ENCODE data around the gene CLIP2.

- TF ChIP-seq TAF1 (IDR thresholded peaks at IDR 0.05; ENCODE audit: low read depth) (no peak), CTCF (IDR thresholded peaks at IDR 0.05; ENCODE audit: poor library complexity, severe bottlenecking) (no peak), POLR2AphosphoS5 (IDR thresholded peaks at IDR 0.05) (no peak), EP300 (conservative IDR thresholded peaks at IDR 0.05; ENCODE audit: poor library complexity, severe bottlenecking) (no peak), MXI1 (conservative IDR thresholded peaks at IDR 0.05; ENCODE audit: poor library complexity, severe bottlenecking) (no peak), REST (IDR thresholded peaks at IDR 0.05; ENCODE audit: borderline replicate concordance) (no peak), SMC3 (conservative IDR thresholded peaks at IDR 0.05; ENCODE audit: poor library complexity) (no peak)
Measured at GRCh38 chr7:74284781-74285259, 4.4 kb upstream of the CLIP2 start.

Measured in neural cell (in vitro differentiated cells).